GM23338 (cell line): ENCODE measurements around the gene MED16. TPM values are rescaled to one million over a fixed set of nuclear protein-coding genes. Genes with fewer than 3 reads are reported as not detected.

ENCODE experiments used
- ATAC-seq: fragments of 200-7000 bp; cut with Tn5 transposase; 3 replicates; pipeline ENCODE4 v1.9.1; 2020
- DNase-seq: peaks from one replicate; pipeline ENCODE4 v3.0.0-alpha.2; 2015; ENCODE audit warnings: low spot score
- H2AFZ ChIP-seq: fragments of 200-600 bp; sonication (generic); 2 replicates; pipeline ENCODE4 v1.8.0; 2016; ENCODE audit warnings: antibody characterized with exemption, mild to moderate bottlenecking, moderate library complexity
- H3F3A ChIP-seq: fragments of 200-600 bp; sonication (generic); replicated peaks from 2 replicates; pipeline ENCODE4 v1.8.0; 2017; ENCODE audit warnings: antibody characterized with exemption, mixed run types, low read depth
- H3K27ac ChIP-seq: fragments of 200-600 bp; sonication (generic); 2 replicates; pipeline ENCODE4 v1.6.1; 2016; ENCODE audit warnings: low read depth
- H3K27me3 ChIP-seq: fragments of 200-600 bp; sonication (generic); 2 replicates; pipeline ENCODE4 v1.8.0; 2016; ENCODE audit warnings: mild to moderate bottlenecking, mixed run types, moderate library complexity; ENCODE audit not compliant: insufficient read depth
- H3K36me3 ChIP-seq: fragments of 200-600 bp; sonication (generic); 2 replicates; pipeline ENCODE4 v1.8.0; 2016; ENCODE audit warnings: mild to moderate bottlenecking; ENCODE audit not compliant: insufficient read depth
- H3K4me1 ChIP-seq: fragments of 200-600 bp; sonication (generic); 2 replicates; pipeline ENCODE4 v1.8.0; 2016; ENCODE audit warnings: mild to moderate bottlenecking, moderate library complexity; ENCODE audit not compliant: insufficient read depth
- H3K4me2 ChIP-seq: fragments of 200-600 bp; sonication (generic); 2 replicates; pipeline ENCODE4 v1.7.1; 2017; ENCODE audit warnings: mixed run types
- H3K4me3 ChIP-seq: fragments of 200-600 bp; sonication (generic); 2 replicates; pipeline ENCODE4 v1.6.1; 2016; ENCODE audit warnings: mixed run types
- H3K79me2 ChIP-seq: fragments of 200-600 bp; sonication (generic); replicated peaks from 2 replicates; pipeline ENCODE4 v1.8.0; 2017; ENCODE audit warnings: mild to moderate bottlenecking; ENCODE audit not compliant: insufficient read depth
- H3K9me2 ChIP-seq: fragments of 200-600 bp; sonication (generic); 2 replicates; pipeline ENCODE4 v1.8.0; 2017; ENCODE audit not compliant: insufficient read depth
- H4K20me1 ChIP-seq: fragments of 200-600 bp; sonication (generic); replicated peaks from 2 replicates; pipeline ENCODE4 v1.8.0; 2017; ENCODE audit warnings: mild to moderate bottlenecking; ENCODE audit not compliant: insufficient read depth
- H3K27ac Mint-ChIP-seq: 2 replicates; pipeline ENCODE4 v1.8.0; 2020; ENCODE audit warnings: inconsistent platforms, mild to moderate bottlenecking, moderate library complexity, mixed read lengths
- H3K27me3 Mint-ChIP-seq: 3 replicates; pipeline ENCODE4 v1.8.0; 2022; ENCODE audit warnings: low read depth, mild to moderate bottlenecking, moderate library complexity, mixed read lengths, inconsistent platforms; ENCODE audit not compliant: insufficient read depth, poor library complexity
- H3K36me3 Mint-ChIP-seq: 3 replicates; pipeline ENCODE4 v1.8.0; 2021; ENCODE audit warnings: low read depth, mild to moderate bottlenecking, inconsistent platforms, moderate library complexity, mixed read lengths
- H3K4me1 Mint-ChIP-seq: 3 replicates; pipeline ENCODE4 v1.8.0; 2020; ENCODE audit warnings: mild to moderate bottlenecking, inconsistent platforms, mixed read lengths
- H3K4me3 Mint-ChIP-seq: 3 replicates; pipeline ENCODE4 v1.8.0; 2021; ENCODE audit warnings: moderate library complexity, mild to moderate bottlenecking, inconsistent platforms, mixed read lengths
- H3K9me3 Mint-ChIP-seq: 3 replicates; pipeline ENCODE4 v1.8.0; 2020; ENCODE audit warnings: moderate library complexity, mild to moderate bottlenecking, inconsistent platforms, mixed read lengths
- CREB1 ChIP-seq: fragments of 250-450 bp; sonication (Bioruptor Pico); IDR thresholded peaks from 2 replicates; pipeline ENCODE4 v1.5.0; 2020; ENCODE audit warnings: low read depth, mild to moderate bottlenecking, moderate library complexity
- EZH2 ChIP-seq: fragments of 200-600 bp; sonication (generic); IDR thresholded peaks from one replicate; pipeline ENCODE4 v1.8.0; 2017; ENCODE audit warnings: antibody characterized with exemption, mild to moderate bottlenecking, low read depth; ENCODE audit not compliant: unreplicated experiment
- EZH2phosphoT487 ChIP-seq: fragments of 200-600 bp; sonication (generic); IDR thresholded peaks from one replicate; pipeline ENCODE4 v1.8.1; 2018; ENCODE audit warnings: antibody characterized with exemption; ENCODE audit not compliant: unreplicated experiment
- JUNB ChIP-seq: IDR thresholded peaks from one replicate; pipeline ENCODE4 v1.6.1; 2016; ENCODE audit warnings: antibody characterized with exemption; ENCODE audit not compliant: unreplicated experiment
- NANOG ChIP-seq: IDR thresholded peaks from 2 replicates; pipeline ENCODE4 v1.6.1; 2016; ENCODE audit warnings: antibody characterized with exemption, borderline replicate concordance
- POLR2AphosphoS5 ChIP-seq: IDR thresholded peaks from 2 replicates; pipeline ENCODE4 v1.6.1; 2016; ENCODE audit warnings: antibody characterized with exemption, low read depth
- REST ChIP-seq: IDR thresholded peaks from one replicate; pipeline ENCODE4 v1.6.1; 2018; ENCODE audit warnings: antibody characterized with exemption; ENCODE audit not compliant: unreplicated experiment
- STAT1 ChIP-seq: IDR thresholded peaks from one replicate; pipeline ENCODE4 v1.6.1; 2016; ENCODE audit warnings: antibody characterized with exemption; ENCODE audit not compliant: unreplicated experiment
- ZNF114 ChIP-seq: fragments of 250-450 bp; sonication (Bioruptor Pico); IDR thresholded peaks from 2 replicates; pipeline ENCODE4 v1.5.0; 2020; ENCODE audit warnings: mild to moderate bottlenecking, moderate library complexity
- ZNF331 ChIP-seq: fragments of 250-450 bp; sonication (Bioruptor Pico); IDR thresholded peaks from 2 replicates; pipeline ENCODE4 v1.5.0; 2020; ENCODE audit warnings: low read depth, mild to moderate bottlenecking, moderate library complexity
- ZNF462 ChIP-seq: fragments of 250-450 bp; sonication (Bioruptor Pico); IDR thresholded peaks from 2 replicates; pipeline ENCODE4 v1.5.0; 2020; ENCODE audit warnings: mild to moderate bottlenecking, moderate library complexity
- polyA plus RNA-seq: library from polyadenylated mRNA; unstranded; fragments of >200 nt; fragmentation: Nextera tagmentation; extraction: Ambion mirVana; gene quantifications from 2 replicates; pipeline ENCODE4 v1.2.1, GENCODE V29; 2016
- total RNA-seq: library from RNA; depleted of rRNA; stranded (reverse); fragments of >200 nt; shearing (Covaris generic); gene quantifications from 2 replicates; pipeline ENCODE4 v1.2.3, GENCODE V29; 2014
- TF ChIP-seq, protein P1 (sequence below), 2 experiments: fragments of 200-600 bp in 1 of 2; sonication (generic) in 1 of 2; conservative IDR thresholded peaks; 2 replicates each; pipeline versions ENCODE4 v1.5.1 to v1.6.1; 2016 to 2017; ENCODE audit warnings: antibody characterized with exemption in 2 of 2, low read depth in 2 of 2, mild to moderate bottlenecking in 2 of 2, moderate library complexity in 1 of 2
- TF ChIP-seq, protein P2 (sequence below): IDR thresholded peaks from 2 replicates; pipeline ENCODE4 v1.6.1; 2016; ENCODE audit warnings: antibody characterized with exemption

Gene MED16
- total and polyA plus RNA-seq, 2 experiments from 2014 or later: 52.7 to 73.6 TPM

DNA sequence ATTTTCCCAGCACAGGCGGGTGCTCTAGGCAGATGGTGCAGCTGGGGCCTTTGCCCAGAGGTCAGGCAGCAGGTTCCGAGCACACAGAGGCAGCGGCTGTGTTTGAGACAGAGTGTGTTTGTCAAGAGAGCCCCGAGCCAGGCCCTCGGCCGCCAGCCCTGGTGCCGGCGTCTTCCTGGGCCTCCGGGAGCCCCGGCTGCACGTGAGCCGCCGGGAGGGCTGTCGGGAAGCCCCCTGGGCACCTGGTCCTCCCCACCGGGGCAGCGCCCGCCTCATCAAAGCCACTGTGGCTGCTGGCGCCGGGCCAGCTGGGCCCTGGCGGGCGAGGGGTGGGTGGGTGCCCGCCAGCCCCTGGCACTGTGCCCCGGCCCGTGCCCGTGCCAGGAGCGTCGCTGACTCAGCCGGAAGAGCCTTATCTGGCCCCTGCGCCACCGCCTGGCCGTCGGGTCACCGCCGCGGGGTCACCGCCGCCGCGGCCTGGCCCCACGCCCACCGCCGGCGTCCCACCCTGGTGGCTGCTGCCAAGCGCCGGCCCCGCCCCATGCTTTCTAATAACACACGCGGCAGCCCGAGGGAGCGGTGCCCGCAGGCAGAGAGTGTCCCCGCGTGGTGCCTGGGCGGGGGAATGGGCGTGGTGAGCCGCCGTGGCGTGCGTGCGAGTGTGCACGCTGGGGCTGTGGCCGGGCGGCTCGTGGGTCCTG, 47.8 kb upstream of the MED16 start:
- no peaks in the 10 kb centered on the region for H3K36me3 ChIP-seq
- peaks cover 2% of the 10 kb centered on the region; the same call in 2 of the 3 replicates for H3K9me3 Mint-ChIP-seq
- H4K20me1 ChIP-seq: peaks cover 3% of the 10 kb centered on the region
- no peak overlapping the region for H3K4me2 ChIP-seq
- no peak overlapping the region for H3K4me3 ChIP-seq
- H3K36me3 Mint-ChIP-seq: peaks cover 43% of the 10 kb centered on the region
- no peaks in the 10 kb centered on the region; the same call in 2 of the 3 replicates for H3K4me1 Mint-ChIP-seq
- DNase-seq (no peak), ATAC-seq (no peak)
- peaks cover 64% of the 10 kb centered on the region for H3K79me2 ChIP-seq
- no peak overlapping the region for H3K4me3 Mint-ChIP-seq
- 0 out of 2 replicates have a peak, but pooled peaks cover 3% of the 10 kb centered on the region for H3F3A ChIP-seq
- H3K27me3 ChIP-seq: no peaks in the 10 kb centered on the region
- H3K9me2 ChIP-seq: no peaks in the 10 kb centered on the region
- H3K27ac ChIP-seq: no peak overlapping the region
- no peaks in the 10 kb centered on the region for H3K4me1 ChIP-seq
- TF ChIP-seq ZNF331 (CRISPR knock-in tag) (no peak), EZH2 (no peak), ZNF114 (CRISPR knock-in tag) (no peak), JUNB (no peak), ZNF462 (CRISPR knock-in tag) (no peak), POLR2AphosphoS5 (no peak), NANOG (no peak), EZH2phosphoT487 (no peak), STAT1 (no peak), CREB1 (CRISPR knock-in tag) (no peak), REST (no peak)
- TF ChIP-seq, protein P1, sequence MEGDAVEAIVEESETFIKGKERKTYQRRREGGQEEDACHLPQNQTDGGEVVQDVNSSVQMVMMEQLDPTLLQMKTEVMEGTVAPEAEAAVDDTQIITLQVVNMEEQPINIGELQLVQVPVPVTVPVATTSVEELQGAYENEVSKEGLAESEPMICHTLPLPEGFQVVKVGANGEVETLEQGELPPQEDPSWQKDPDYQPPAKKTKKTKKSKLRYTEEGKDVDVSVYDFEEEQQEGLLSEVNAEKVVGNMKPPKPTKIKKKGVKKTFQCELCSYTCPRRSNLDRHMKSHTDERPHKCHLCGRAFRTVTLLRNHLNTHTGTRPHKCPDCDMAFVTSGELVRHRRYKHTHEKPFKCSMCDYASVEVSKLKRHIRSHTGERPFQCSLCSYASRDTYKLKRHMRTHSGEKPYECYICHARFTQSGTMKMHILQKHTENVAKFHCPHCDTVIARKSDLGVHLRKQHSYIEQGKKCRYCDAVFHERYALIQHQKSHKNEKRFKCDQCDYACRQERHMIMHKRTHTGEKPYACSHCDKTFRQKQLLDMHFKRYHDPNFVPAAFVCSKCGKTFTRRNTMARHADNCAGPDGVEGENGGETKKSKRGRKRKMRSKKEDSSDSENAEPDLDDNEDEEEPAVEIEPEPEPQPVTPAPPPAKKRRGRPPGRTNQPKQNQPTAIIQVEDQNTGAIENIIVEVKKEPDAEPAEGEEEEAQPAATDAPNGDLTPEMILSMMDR (conservative IDR thresholded peaks at IDR 0.05; ENCODE audit: low read depth in 2 of 2): no peak
- TF ChIP-seq, protein P2, sequence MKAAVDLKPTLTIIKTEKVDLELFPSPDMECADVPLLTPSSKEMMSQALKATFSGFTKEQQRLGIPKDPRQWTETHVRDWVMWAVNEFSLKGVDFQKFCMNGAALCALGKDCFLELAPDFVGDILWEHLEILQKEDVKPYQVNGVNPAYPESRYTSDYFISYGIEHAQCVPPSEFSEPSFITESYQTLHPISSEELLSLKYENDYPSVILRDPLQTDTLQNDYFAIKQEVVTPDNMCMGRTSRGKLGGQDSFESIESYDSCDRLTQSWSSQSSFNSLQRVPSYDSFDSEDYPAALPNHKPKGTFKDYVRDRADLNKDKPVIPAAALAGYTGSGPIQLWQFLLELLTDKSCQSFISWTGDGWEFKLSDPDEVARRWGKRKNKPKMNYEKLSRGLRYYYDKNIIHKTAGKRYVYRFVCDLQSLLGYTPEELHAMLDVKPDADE: no peak
- H3K27ac Mint-ChIP-seq: no peak overlapping the region
- H3K27me3 Mint-ChIP-seq: peaks cover 17% of the 10 kb centered on the region
- no peak overlapping the region for H2AFZ ChIP-seq
